Activated T-cell treated with anti-CD3 and anti-CD28 coated beads for 48 hours (primary cell): ENCODE measurements around the gene GRAMD1C.

ENCODE experiments used
- DNase-seq: peaks from one replicate; pipeline ENCODE4 v3.0.0-alpha.2; 2020; ENCODE audit warnings: low read depth

GRAMD1C gene

GRCh38 chr3:113952921-113953320, 114.3 kb downstream of the GRAMD1C start:
- DNase-seq = no peak

GRCh38 chr3:113953677-113954076, 115.1 kb downstream of the GRAMD1C start:
- no peak for DNase-seq

- no peak for DNase-seq
Observed at GRCh38 chr3:113954091-113954685, 115.6 kb downstream of the GRAMD1C start.

GRCh38 chr3:113963879-113964278, 125.3 kb downstream of the GRAMD1C start:
- DNase-seq = no peak

- DNase-seq = no peak
Observed at GRCh38 chr3:113966172-113966571, 127.6 kb downstream of the GRAMD1C start.

- no peak for DNase-seq
Observed at GRCh38 chr3:113968986-113969385, 130.4 kb downstream of the GRAMD1C start.

GRCh38 chr3:113977822-113978221, 139.2 kb downstream of the GRAMD1C start:
- no peak for DNase-seq

GRCh38 chr3:113979916-113980315, 141.3 kb downstream of the GRAMD1C start:
- DNase-seq = no peak

GRCh38 chr3:113981803-113982202, 143.2 kb downstream of the GRAMD1C start:
- DNase-seq = no peak

- no peak for DNase-seq
Observed at GRCh38 chr3:113983544-113983943, 145.0 kb downstream of the GRAMD1C start.

- no peak for DNase-seq
Observed at GRCh38 chr3:113985541-113985940, 147.0 kb downstream of the GRAMD1C start.
